IMR-90 (cell line): ENCODE measurements around the gene NT5C3A. TPM values are rescaled to one million over a fixed set of nuclear protein-coding genes. Genes with fewer than 3 reads are reported as not detected.

Source experiments
- ATAC-seq: fragments of 200-7000 bp; cut with Tn5 transposase; 2 replicates; pipeline ENCODE4 v1.9.1; 2020; ENCODE audit warnings: low read depth, mild to moderate bottlenecking, moderate library complexity
- BruUV-seq: library from RNA; stranded (reverse); fragments of 400-500 nt; replicated peaks from 2 replicates; lab custom pipeline; 2021; lab: Mats Ljungman, UMichigan
- CTCF ChIA-PET: fragments of 300-600 bp; formaldehyde crosslinking; extraction: SDS; loops from one replicate; lab custom pipeline; 2021; ENCODE audit warnings: antibody characterized with exemption; lab: Yijun Ruan, JAX
- POLR2A ChIA-PET: fragments of 300-600 bp; sonication (Branson Sonifier 250); formaldehyde crosslinking; loops from one replicate; lab custom pipeline; 2022; ENCODE audit warnings: antibody characterized with exemption; ENCODE audit not compliant: unreplicated experiment; lab: Charles Lee
- DNase-seq: peaks from one replicate; pipeline ENCODE4 v3.0.0; 2013
- H2AFZ ChIP-seq: replicated peaks from 2 replicates; pipeline ENCODE3; 2013; ENCODE audit warnings: low read length, mild to moderate bottlenecking; ENCODE audit not compliant: poor library complexity
- H2AK5ac ChIP-seq: 2 replicates; pipeline ENCODE4 v1.6.1; 2013; ENCODE audit warnings: low read depth, low read length, inconsistent platforms
- H2AK9ac ChIP-seq: replicated peaks from 2 replicates; pipeline ENCODE3; 2013; ENCODE audit warnings: mild to moderate bottlenecking, low read depth, low read length, moderate library complexity; ENCODE audit not compliant: poor library complexity
- H2BK120ac ChIP-seq: 2 replicates; pipeline ENCODE4 v1.6.1; 2013; ENCODE audit warnings: low read depth, low read length, inconsistent platforms
- H2BK15ac ChIP-seq: 3 replicates; pipeline ENCODE4 v1.6.1; 2013; ENCODE audit warnings: low read depth, low read length, inconsistent platforms
- H2BK20ac ChIP-seq: 2 replicates; pipeline ENCODE4 v1.6.1; 2013; ENCODE audit warnings: low read depth, mild to moderate bottlenecking, inconsistent platforms, low read length, moderate library complexity
- H2BK5ac ChIP-seq: 2 replicates; pipeline ENCODE4 v1.6.1; 2013; ENCODE audit warnings: mild to moderate bottlenecking, low read depth, low read length, inconsistent platforms; ENCODE audit not compliant: poor library complexity, severe bottlenecking
- H3K14ac ChIP-seq: replicated peaks from 2 replicates; pipeline ENCODE4 v1.6.1; 2013; ENCODE audit warnings: low read depth, low read length, inconsistent platforms
- H3K18ac ChIP-seq: 2 replicates; pipeline ENCODE4 v1.6.1; 2013; ENCODE audit warnings: low read depth, low read length, control low read depth
- H3K23ac ChIP-seq: 2 replicates; pipeline ENCODE4 v1.6.1; 2013; ENCODE audit warnings: low read depth, low read length, inconsistent platforms
- H3K27ac ChIP-seq: 2 replicates; pipeline ENCODE4 v1.5.1; 2013; ENCODE audit warnings: mild to moderate bottlenecking, control low read depth, low read length; ENCODE audit not compliant: insufficient read depth
- H3K27me3 ChIP-seq: 2 replicates; pipeline ENCODE4 v1.6.1; 2013; ENCODE audit warnings: low read length; ENCODE audit not compliant: control insufficient read depth, insufficient read depth
- H3K36me3 ChIP-seq: 2 replicates; pipeline ENCODE4 v1.6.1; 2013; ENCODE audit warnings: low read length, mixed read lengths; ENCODE audit not compliant: control insufficient read depth, insufficient read depth
- H3K4ac ChIP-seq: 2 replicates; pipeline ENCODE4 v1.6.1; 2013; ENCODE audit warnings: low read depth, low read length, inconsistent platforms
- H3K4me1 ChIP-seq: 2 replicates; pipeline ENCODE4 v1.6.1; 2013; ENCODE audit warnings: low read length, mixed read lengths; ENCODE audit not compliant: control insufficient read depth, insufficient read depth
- H3K4me2 ChIP-seq: 2 replicates; pipeline ENCODE4 v1.6.1; 2013; ENCODE audit warnings: low read depth, mild to moderate bottlenecking, control low read depth, low read length, moderate library complexity
- H3K4me3 ChIP-seq: 2 replicates; pipeline ENCODE4 v1.5.1; 2013; ENCODE audit warnings: low read depth, mild to moderate bottlenecking, control low read depth, low read length, moderate library complexity; ENCODE audit not compliant: insufficient read depth
- H3K56ac ChIP-seq: 2 replicates; pipeline ENCODE4 v1.6.1; 2013; ENCODE audit warnings: low read length, inconsistent platforms; ENCODE audit not compliant: insufficient read depth; ENCODE audit errors: extremely low read depth
- H3K79me1 ChIP-seq, 2 experiments: 2 replicates each; pipeline ENCODE4 v1.6.1; 2013; ENCODE audit warnings: low read length in 2 of 2, inconsistent platforms in 1 of 2, low read depth in 1 of 2
- H3K9ac ChIP-seq: 2 replicates; pipeline ENCODE4 v1.6.1; 2013; ENCODE audit warnings: low read depth, low read length, control low read depth
- H3K9me1 ChIP-seq: 2 replicates; pipeline ENCODE4 v1.6.1; 2013; ENCODE audit warnings: low read length, inconsistent platforms; ENCODE audit not compliant: insufficient read depth
- H3K9me3 ChIP-seq: 2 replicates; pipeline ENCODE4 v1.6.1; 2013; ENCODE audit warnings: low read length; ENCODE audit not compliant: control insufficient read depth, insufficient read depth
- H4K20me1 ChIP-seq: 2 replicates; pipeline ENCODE4 v1.6.1; 2013; ENCODE audit warnings: low read length, inconsistent platforms; ENCODE audit not compliant: insufficient read depth
- H4K5ac ChIP-seq: 2 replicates; pipeline ENCODE4 v1.6.1; 2013; ENCODE audit warnings: mild to moderate bottlenecking, low read depth, low read length, control low read depth
- H4K8ac ChIP-seq, 2 experiments: 2 replicates each; pipeline ENCODE4 v1.6.1; 2013; ENCODE audit warnings: low read depth in 2 of 2, low read length in 2 of 2, control low read depth in 1 of 2, inconsistent platforms in 1 of 2
- H4K91ac ChIP-seq: 2 replicates; pipeline ENCODE4 v1.6.1; 2013; ENCODE audit warnings: low read depth, low read length, inconsistent platforms; ENCODE audit not compliant: insufficient read depth
- BHLHE40 ChIP-seq: fragments of 150-350 bp; IDR thresholded peaks from 2 replicates; pipeline ENCODE4 v1.6.1; 2016; ENCODE audit warnings: mild to moderate bottlenecking, low read depth, low read length
- CEBPB ChIP-seq: IDR thresholded peaks from 2 replicates; pipeline ENCODE4 v1.6.1; 2012; ENCODE audit warnings: low read depth, low read length, improper control_type of control experiment
- CHD1 ChIP-seq: IDR thresholded peaks from 2 replicates; pipeline ENCODE4 v1.6.1; 2012; ENCODE audit warnings: low read depth, low read length, improper control_type of control experiment
- CTCF ChIP-seq: conservative IDR thresholded peaks from 2 replicates; pipeline ENCODE4 v1.5.1; 2012; ENCODE audit warnings: mild to moderate bottlenecking, low read depth, low read length, improper control_type of control experiment
- MAFK ChIP-seq: IDR thresholded peaks from 2 replicates; pipeline ENCODE4 v1.6.1; 2012; ENCODE audit warnings: low read depth, low read length, improper control_type of control experiment
- MXI1 ChIP-seq: IDR thresholded peaks from 2 replicates; pipeline ENCODE4 v1.6.1; 2012; ENCODE audit warnings: low read depth, mild to moderate bottlenecking, low read length, moderate library complexity, borderline replicate concordance
- NFE2L2 ChIP-seq: fragments of 150-350 bp; IDR thresholded peaks from 2 replicates; pipeline ENCODE4 v1.6.1; 2016; ENCODE audit warnings: low read depth, mild to moderate bottlenecking, low read length
- POLR2A ChIP-seq: IDR thresholded peaks from 2 replicates; pipeline ENCODE4 v1.6.1; 2012; ENCODE audit warnings: mild to moderate bottlenecking, low read depth, low read length
- RAD21 ChIP-seq: IDR thresholded peaks from 2 replicates; pipeline ENCODE4 v1.6.1; 2012; ENCODE audit warnings: low read length, improper control_type of control experiment
- RFX5 ChIP-seq: IDR thresholded peaks from 2 replicates; pipeline ENCODE4 v1.8.0; 2012; ENCODE audit warnings: low read depth, mild to moderate bottlenecking, low read length, moderate library complexity
- USF2 ChIP-seq: fragments of 150-350 bp; IDR thresholded peaks from 2 replicates; pipeline ENCODE4 v1.6.1; 2017; ENCODE audit warnings: mild to moderate bottlenecking, antibody characterized with exemption, low read length, low read depth
- WGBS, 2 experiments: methylation state at CpG; one replicate each; pipeline versions ENCODE4 v1.1.5 to v1.1.7; 2013; ENCODE audit warnings: missing lambda C conversion rate in 2 of 2; ENCODE audit not compliant: insufficient read length in 1 of 2; ENCODE audit errors: extremely low coverage in 2 of 2; 5-methylcytosine and 5-hydroxymethylcytosine counted together
- dilution Hi-C: fragments of 300-500 bp; cut with HindIII; formaldehyde crosslinking; loops from one replicate; pipeline ENCODE4 v1.14.3; 2018; ENCODE audit warnings: low sequenced_read_pairs; ENCODE audit not compliant: unreplicated experiment
- in situ Hi-C: fragments of 300-500 bp; cut with MboI; formaldehyde crosslinking; loops from 3 replicates; pipeline ENCODE4 v1.14.3; 2019; ENCODE audit warnings: low sequenced_read_pairs, inconsistent platforms, mixed read lengths
- intact Hi-C: fragments of 100-400 bp; cut with micrococcal nuclease; formaldehyde crosslinking; loops from 2 replicates; pipeline ENCODE4 v1.10.0; 2022
- polyA plus RNA-seq, 3 experiments: library from polyadenylated mRNA; depleted of rRNA; stranded (reverse); fragments of >200 nt; gene quantifications; 2 replicates each; pipeline ENCODE4 v1.2.3, GENCODE V29; 2012; ENCODE audit warnings: low replicate concordance in 1 of 3
- total RNA-seq: library from RNA; depleted of rRNA; stranded (reverse); fragments of >200 nt; gene quantifications from 2 replicates; pipeline ENCODE4 v1.2.3, GENCODE V29; 2012

Gene NT5C3A
- total and polyA plus RNA-seq, 2 of the 4 experiments (the other 2 are of a cell fraction) = 11.3 to 12.2 TPM

- TF ChIP-seq MXI1 = no peak
- no peak for TF ChIP-seq POLR2A
These were observed 23.2 kb downstream of the NT5C3A start (continued) for GRCh38 chr7:33039257-33039902.

GRCh38 chr7:33038639-33039038, 23.9 kb downstream of the NT5C3A start:
- no peaks in the 10 kb centered on the region for H3K9me3 ChIP-seq
- no peak overlapping the region for H4K5ac ChIP-seq
- no peak overlapping the region for H2AFZ ChIP-seq
- no peak overlapping the region for H3K9ac ChIP-seq
- DNase-seq = no peak
- in situ Hi-C loops (no loop called here), dilution Hi-C loops (no loop called here), intact Hi-C loops (no loop called here)
- H3K4me1 ChIP-seq = peaks cover 8% of the 10 kb centered on the region
- H2AK9ac ChIP-seq = no peak overlapping the region
- ChIA-PET POLR2A (no interaction called here), CTCF (no interaction called here)
- peak overlapping the region; percentile 82; the same call in 1 of the 2 replicates for H3K4me2 ChIP-seq
- no peak overlapping the region for H3K4ac ChIP-seq
- WGBS, 2 experiments = no CpG with 5 or more reads among the region's 2 CpGs
- no peaks in the 10 kb centered on the region; the same call in 1 of the 2 replicates for H3K36me3 ChIP-seq
- no peak overlapping the region for H2BK15ac ChIP-seq
- no peaks in the 10 kb centered on the region for H4K20me1 ChIP-seq
- no peak overlapping the region for H3K56ac ChIP-seq
- no peak overlapping the region for H2BK120ac ChIP-seq
- H3K18ac ChIP-seq = no peak overlapping the region
- TF ChIP-seq MAFK (no peak), CTCF (no peak), RAD21 (no peak), RFX5 (no peak), NFE2L2 (no peak), CEBPB (no peak), POLR2A (no peak), USF2 (no peak), CHD1 (no peak), BHLHE40 (no peak)
- H3K23ac ChIP-seq = no peak overlapping the region; the same call in 1 of the 2 replicates
- H3K79me1 ChIP-seq = peaks cover 11 to 34% of the 10 kb centered on the region in 2 experiments
- H2BK5ac ChIP-seq = no peak overlapping the region
- BruUV-seq = no TSS peak
- peak overlapping the region in 1 of 2 experiments; percentile 57; a peak in 1 of 4 replicates for H4K8ac ChIP-seq
- no peak overlapping the region for H4K91ac ChIP-seq
- H2BK20ac ChIP-seq = no peak overlapping the region
- H3K9me1 ChIP-seq = 0 out of 2 replicates have a peak, but pooled peaks cover 3% of the 10 kb centered on the region
- no peak for ATAC-seq
- H3K4me3 ChIP-seq = no peak overlapping the region
- H3K27me3 ChIP-seq = no peaks in the 10 kb centered on the region
- H3K27ac ChIP-seq = no peak overlapping the region
- H3K14ac ChIP-seq = no peak overlapping the region
- no peak overlapping the region for H2AK5ac ChIP-seq
